ENCODE data around the gene RAB9A.
A peak's percentile ranks its signal among the peaks of the same experiment; 100 is the strongest.

DNA sequence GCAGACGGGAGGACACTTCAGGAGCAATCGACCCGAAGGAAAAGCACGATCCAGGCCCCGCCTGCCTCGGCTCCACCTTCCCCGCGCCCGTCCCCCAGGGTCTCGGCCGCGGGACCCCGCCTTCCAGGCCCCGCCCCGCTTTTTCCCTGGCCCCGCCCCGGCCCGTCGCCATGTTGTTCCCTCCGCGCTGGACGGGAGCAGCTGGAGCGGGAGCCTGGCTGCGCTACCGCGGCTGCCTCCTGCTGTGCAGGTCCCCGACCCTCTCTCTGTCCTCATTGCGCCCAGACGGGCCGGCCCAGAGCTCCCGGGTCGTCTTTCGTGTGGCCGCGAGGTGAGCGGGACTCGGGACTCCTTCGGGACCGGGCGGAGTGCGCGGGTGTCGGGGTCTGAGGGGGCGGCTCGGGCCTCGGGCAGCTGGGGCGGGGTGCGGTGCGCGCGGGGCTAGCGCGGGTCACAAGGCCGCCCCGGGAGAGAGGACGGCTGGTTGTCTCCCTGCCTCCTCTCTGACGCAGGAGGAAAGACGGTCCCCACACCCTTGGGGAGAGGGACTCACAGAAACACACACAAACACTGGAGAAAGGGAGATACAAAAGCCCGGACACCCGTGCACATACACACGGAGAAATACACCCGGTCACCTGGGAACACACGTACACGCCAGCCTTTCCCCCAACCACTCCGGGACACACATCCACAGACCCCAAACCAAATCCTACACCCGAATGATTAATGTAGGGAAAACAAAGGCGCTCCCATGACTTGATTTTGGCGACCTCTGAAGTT is at the start of gene RAB9A:
- TF ChIP-seq YY1 (IDR thresholded peaks at IDR 0.05), result peak; percentile 93
- no peak for TF ChIP-seq CTCF (IDR thresholded peaks at IDR 0.05; ENCODE audit: low read depth, low read length, missing input control)
- TF ChIP-seq REST (IDR thresholded peaks at IDR 0.05), result peak; percentile 41
- TF ChIP-seq TAF1 (conservative IDR thresholded peaks at IDR 0.05), result no peak
- TF ChIP-seq RAD21 (IDR thresholded peaks at IDR 0.05), result peak; percentile 5 to 14
